ENCODE results near the gene DIP2C.

Gene DIP2C

DNA sequence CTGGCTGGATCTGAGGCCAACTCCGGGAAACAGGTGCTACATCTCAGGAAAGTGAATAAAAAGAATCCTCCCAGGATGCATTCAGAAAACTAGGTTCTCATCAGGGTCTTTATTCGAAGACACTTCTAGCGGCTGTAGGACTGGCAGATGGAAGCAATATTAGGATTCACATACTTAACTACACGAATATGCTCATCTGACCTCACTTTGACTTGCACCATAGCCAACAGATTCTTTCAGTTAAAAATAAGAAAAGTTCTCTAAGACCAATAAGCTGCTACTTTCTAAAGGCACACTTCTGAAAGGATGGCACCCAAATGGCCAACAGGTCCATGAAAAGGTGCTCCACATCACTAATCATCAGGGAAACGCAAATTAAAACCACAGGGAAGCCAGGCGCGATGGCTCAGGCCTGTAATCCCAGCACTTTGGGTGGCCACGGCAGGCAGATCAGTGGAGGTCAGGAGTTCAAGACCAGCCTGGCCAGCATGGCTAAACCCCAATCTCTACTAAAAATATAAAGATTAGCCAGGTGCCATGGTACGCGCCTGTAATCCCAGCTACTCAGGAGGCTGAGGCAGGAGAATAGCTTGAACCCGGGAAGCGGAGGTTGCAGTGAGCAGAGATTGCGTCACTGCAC is 296.2 kb downstream of the DIP2C start:
- H3K36me3 ChIP-seq (ENCODE audit: control insufficient read depth, insufficient read depth, low read length) = no peaks in the 10 kb centered on the region
- no peak for DNase-seq (ENCODE audit: extremely low read depth, insufficient read length)
- TF ChIP-seq, protein P1, sequence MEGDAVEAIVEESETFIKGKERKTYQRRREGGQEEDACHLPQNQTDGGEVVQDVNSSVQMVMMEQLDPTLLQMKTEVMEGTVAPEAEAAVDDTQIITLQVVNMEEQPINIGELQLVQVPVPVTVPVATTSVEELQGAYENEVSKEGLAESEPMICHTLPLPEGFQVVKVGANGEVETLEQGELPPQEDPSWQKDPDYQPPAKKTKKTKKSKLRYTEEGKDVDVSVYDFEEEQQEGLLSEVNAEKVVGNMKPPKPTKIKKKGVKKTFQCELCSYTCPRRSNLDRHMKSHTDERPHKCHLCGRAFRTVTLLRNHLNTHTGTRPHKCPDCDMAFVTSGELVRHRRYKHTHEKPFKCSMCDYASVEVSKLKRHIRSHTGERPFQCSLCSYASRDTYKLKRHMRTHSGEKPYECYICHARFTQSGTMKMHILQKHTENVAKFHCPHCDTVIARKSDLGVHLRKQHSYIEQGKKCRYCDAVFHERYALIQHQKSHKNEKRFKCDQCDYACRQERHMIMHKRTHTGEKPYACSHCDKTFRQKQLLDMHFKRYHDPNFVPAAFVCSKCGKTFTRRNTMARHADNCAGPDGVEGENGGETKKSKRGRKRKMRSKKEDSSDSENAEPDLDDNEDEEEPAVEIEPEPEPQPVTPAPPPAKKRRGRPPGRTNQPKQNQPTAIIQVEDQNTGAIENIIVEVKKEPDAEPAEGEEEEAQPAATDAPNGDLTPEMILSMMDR (IDR thresholded peaks at IDR 0.05; ENCODE audit: insufficient read depth, low read length, poor library complexity, severe bottlenecking) = no peak

DNA sequence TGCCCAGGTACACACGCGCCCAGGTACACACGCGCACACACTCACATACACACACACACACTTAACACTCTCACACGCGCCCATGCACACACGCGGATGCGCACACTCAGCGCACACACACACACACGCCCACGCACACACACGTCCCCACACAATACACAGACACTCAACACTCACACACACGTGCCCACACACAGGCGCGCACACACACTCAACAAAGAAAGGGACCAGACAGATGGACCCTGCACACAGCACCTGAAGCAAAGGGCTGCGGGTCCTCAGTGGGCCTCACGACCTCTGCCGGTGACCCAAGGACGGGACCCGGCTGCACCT is 296.8 kb downstream of the DIP2C start:
- Histone ChIP-seq H3K4me3 (replicated peaks; ENCODE audit: low read depth, low read length) (no peak overlapping the region), H3K36me3 (ENCODE audit: control insufficient read depth, insufficient read depth, low read length) (no peaks in the 10 kb centered on the region), H3K27me3 (replicated peaks; ENCODE audit: control insufficient read depth, insufficient read depth, low read length) (no peaks in the 10 kb centered on the region; the same call in 1 of the 2 replicates)
- TF ChIP-seq, protein P1 (IDR thresholded peaks at IDR 0.05; ENCODE audit: insufficient read depth, low read length, poor library complexity, severe bottlenecking) = no peak
- DNase-seq (ENCODE audit: extremely low read depth, insufficient read length) = no peak

More for the DNA sequence above, 296.2 kb downstream of the DIP2C start:
- Histone ChIP-seq H3K4me3 (replicated peaks; ENCODE audit: low read depth, low read length) (no peak overlapping the region), H3K27me3 (replicated peaks; ENCODE audit: control insufficient read depth, insufficient read depth, low read length) (no peaks in the 10 kb centered on the region; the same call in 1 of the 2 replicates)

DNA sequence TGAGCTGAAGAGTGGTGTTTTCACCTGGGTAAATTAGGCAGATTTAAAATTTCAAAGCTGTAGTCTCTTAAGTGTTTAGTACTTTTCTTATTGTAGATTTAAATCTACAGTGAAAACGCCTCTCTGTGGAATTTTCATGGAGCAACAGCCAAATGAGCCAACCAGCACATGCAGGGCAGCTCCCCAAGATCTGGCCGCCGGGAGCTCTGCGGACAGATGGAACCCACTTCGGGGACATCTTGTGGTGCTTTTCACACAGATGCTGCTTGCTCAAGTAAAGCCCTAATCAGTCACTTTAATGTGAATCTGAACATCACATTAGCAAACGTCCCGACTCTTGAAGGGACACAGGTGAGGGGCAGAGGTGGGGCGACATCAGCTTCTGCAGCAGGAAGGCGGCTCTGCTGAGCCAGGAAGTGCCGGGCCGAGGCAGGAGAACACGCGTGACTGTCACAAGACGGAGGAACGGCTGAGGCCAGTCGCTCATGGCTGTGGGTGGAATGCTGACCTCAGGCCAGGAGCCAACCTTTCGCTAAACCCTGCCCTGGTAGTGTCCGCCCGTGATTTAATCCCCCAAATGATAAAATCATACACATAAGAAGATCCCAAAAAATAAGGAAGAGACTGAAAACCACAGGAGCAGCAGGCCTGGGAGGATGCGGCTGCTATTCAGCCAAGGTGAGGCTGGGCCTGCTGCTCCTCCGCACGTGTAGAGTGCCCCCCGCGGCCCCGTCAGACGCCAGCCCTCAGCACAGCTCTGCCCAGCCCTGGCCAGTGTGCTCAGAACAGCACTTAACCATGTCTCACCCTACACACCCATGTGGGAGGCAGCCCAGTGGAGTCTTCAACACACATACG is 297.4 kb downstream of the DIP2C start:
- Histone ChIP-seq H3K27me3 (replicated peaks; ENCODE audit: control insufficient read depth, insufficient read depth, low read length) (no peaks in the 10 kb centered on the region; the same call in 1 of the 2 replicates), H3K4me3 (replicated peaks; ENCODE audit: low read depth, low read length) (no peak overlapping the region), H3K36me3 (ENCODE audit: control insufficient read depth, insufficient read depth, low read length) (no peaks in the 10 kb centered on the region)
- TF ChIP-seq, protein P1 (IDR thresholded peaks at IDR 0.05; ENCODE audit: insufficient read depth, low read length, poor library complexity, severe bottlenecking) = no peak
- DNase-seq (ENCODE audit: extremely low read depth, insufficient read length) = no peak

DNA sequence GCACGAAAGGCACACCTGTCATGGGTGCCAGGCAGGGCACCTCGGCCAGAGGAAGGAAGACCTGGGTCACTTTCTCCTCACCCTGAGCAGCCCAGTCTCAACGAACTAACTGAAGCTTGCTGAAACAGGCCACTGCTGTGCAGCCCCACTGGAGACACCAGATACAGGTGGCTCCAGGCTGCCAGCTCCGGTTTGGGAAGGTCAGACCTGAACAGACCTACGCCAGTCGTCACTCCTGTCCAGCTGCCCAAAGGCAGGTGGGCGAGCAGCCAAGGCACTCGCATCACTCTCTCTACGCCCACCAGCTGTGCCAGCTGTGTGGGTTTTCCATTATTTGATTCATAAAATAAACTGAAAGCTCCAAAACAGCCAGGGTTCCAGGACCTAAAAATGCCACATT is 298.2 kb downstream of the DIP2C start:
- no peaks in the 10 kb centered on the region for H3K36me3 ChIP-seq (ENCODE audit: control insufficient read depth, insufficient read depth, low read length)
- no peak for DNase-seq (ENCODE audit: extremely low read depth, insufficient read length)
- TF ChIP-seq, protein P1 (IDR thresholded peaks at IDR 0.05; ENCODE audit: insufficient read depth, low read length, poor library complexity, severe bottlenecking) = no peak
- no peak overlapping the region for H3K4me3 ChIP-seq (replicated peaks; ENCODE audit: low read depth, low read length)
- no peaks in the 10 kb centered on the region for H3K27me3 ChIP-seq (replicated peaks; ENCODE audit: control insufficient read depth, insufficient read depth, low read length)

DNA sequence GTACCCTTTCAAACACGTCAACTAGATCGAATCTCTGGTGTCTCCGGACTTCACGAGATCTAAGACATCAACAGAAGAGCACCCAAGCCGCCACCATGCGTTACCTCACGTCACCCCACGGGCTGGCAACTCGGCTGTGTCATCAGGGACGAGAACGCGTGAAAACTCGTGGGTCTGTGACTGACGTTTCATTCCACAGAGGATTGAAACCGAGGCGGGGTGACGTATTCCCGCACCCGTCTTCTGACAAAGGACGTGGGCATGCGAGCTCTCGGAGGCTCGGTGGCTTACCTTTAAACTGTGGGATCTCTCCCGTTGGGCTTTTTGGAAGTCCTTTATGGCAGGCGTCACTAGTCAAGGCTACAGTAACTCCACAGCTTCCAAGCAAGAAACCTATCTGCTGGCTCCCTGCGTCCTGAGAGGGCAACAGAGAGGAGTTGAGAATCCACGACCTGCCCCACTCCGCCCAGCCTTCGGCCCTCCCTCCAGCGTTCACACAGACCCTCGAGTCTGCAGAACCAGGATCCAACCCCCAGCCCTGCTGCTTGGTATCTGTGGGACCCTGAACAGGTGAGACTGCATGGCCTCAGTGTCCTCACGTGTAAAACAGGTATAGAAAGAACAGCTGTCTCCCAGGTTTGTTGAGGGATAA is 298.9 kb downstream of the DIP2C start:
- TF ChIP-seq, protein P1 (IDR thresholded peaks at IDR 0.05; ENCODE audit: insufficient read depth, low read length, poor library complexity, severe bottlenecking) = no peak
- no peak for DNase-seq (ENCODE audit: extremely low read depth, insufficient read length)
- H3K36me3 ChIP-seq (ENCODE audit: control insufficient read depth, insufficient read depth, low read length) = no peaks in the 10 kb centered on the region
- no peak overlapping the region for H3K4me3 ChIP-seq (replicated peaks; ENCODE audit: low read depth, low read length)
- H3K27me3 ChIP-seq (replicated peaks; ENCODE audit: control insufficient read depth, insufficient read depth, low read length) = no peaks in the 10 kb centered on the region
